Mesendoderm (in vitro differentiated cells): ENCODE data around the gene AIG1.
A peak's percentile ranks its signal among the peaks of the same experiment; 100 is the strongest.

Experiments
- DNase-seq: peaks from one replicate; pipeline ENCODE4 v3.0.0; 2013
- H2AK5ac ChIP-seq: 2 replicates; pipeline ENCODE4 v1.6.1; 2013; ENCODE audit warnings: low read length, inconsistent platforms
- H2BK120ac ChIP-seq: 2 replicates; pipeline ENCODE4 v1.6.1; 2013; ENCODE audit warnings: low read depth, mild to moderate bottlenecking, low read length, moderate library complexity, mixed read lengths
- H2BK15ac ChIP-seq: replicated peaks from 2 replicates; pipeline ENCODE4 v1.6.1; 2013; ENCODE audit warnings: low read depth, mild to moderate bottlenecking, moderate library complexity
- H2BK5ac ChIP-seq: 2 replicates; pipeline ENCODE4 v1.6.1; 2013; ENCODE audit warnings: low read length, inconsistent platforms
- H3K18ac ChIP-seq: 2 replicates; pipeline ENCODE4 v1.6.1; 2013; ENCODE audit warnings: mild to moderate bottlenecking, low read length, mixed read lengths
- H3K23ac ChIP-seq: one replicate; pipeline ENCODE4 v1.6.1; 2013; ENCODE audit warnings: low read length
- H3K27ac ChIP-seq: 2 replicates; pipeline ENCODE4 v1.5.1; 2013; ENCODE audit warnings: low read depth, mild to moderate bottlenecking, inconsistent platforms, low read length, moderate library complexity
- H3K27me3 ChIP-seq: 2 replicates; pipeline ENCODE4 v1.6.1; 2013; ENCODE audit warnings: low read length, control low read depth, mild to moderate bottlenecking, inconsistent platforms; ENCODE audit not compliant: insufficient read depth, poor library complexity
- H3K36me3 ChIP-seq: 2 replicates; pipeline ENCODE4 v1.6.1; 2013; ENCODE audit warnings: low read length, inconsistent platforms; ENCODE audit not compliant: control insufficient read depth, insufficient read depth
- H3K4ac ChIP-seq: one replicate; pipeline ENCODE4 v1.6.1; 2013; ENCODE audit warnings: low read depth, mild to moderate bottlenecking, low read length, moderate library complexity
- H3K4me1 ChIP-seq: 2 replicates; pipeline ENCODE4 v1.6.1; 2013; ENCODE audit warnings: low read depth, low read length, inconsistent platforms; ENCODE audit not compliant: control insufficient read depth
- H3K4me2 ChIP-seq: 2 replicates; pipeline ENCODE4 v1.6.1; 2013; ENCODE audit warnings: low read length
- H3K4me3 ChIP-seq: 2 replicates; pipeline ENCODE4 v1.5.1; 2013; ENCODE audit warnings: mild to moderate bottlenecking, low read length
- H3K56ac ChIP-seq: one replicate; pipeline ENCODE4 v1.6.1; 2013; ENCODE audit warnings: low read length
- H3K79me1 ChIP-seq: 2 replicates; pipeline ENCODE4 v1.6.1; 2013; ENCODE audit warnings: low read length, inconsistent platforms
- H3K79me2 ChIP-seq: 2 replicates; pipeline ENCODE4 v1.6.1; 2013; ENCODE audit warnings: mild to moderate bottlenecking, low read length; ENCODE audit not compliant: control insufficient read depth, insufficient read depth
- H3K9ac ChIP-seq: 2 replicates; pipeline ENCODE4 v1.6.1; 2013; ENCODE audit warnings: low read length, inconsistent platforms
- H4K5ac ChIP-seq: one replicate; pipeline ENCODE4 v1.6.1; 2013; ENCODE audit warnings: low read length
- H4K8ac ChIP-seq: one replicate; pipeline ENCODE4 v1.6.1; 2013; ENCODE audit warnings: low read depth, mild to moderate bottlenecking, control low read depth, low read length, moderate library complexity
- WGBS: extraction: QIAGEN DNeasy Blood & Tissue Kit; methylation state at CpG from one replicate; pipeline ENCODE4 v1.1.7; 2013; ENCODE audit warnings: low lambda C conversion rate, missing lambda C conversion rate; ENCODE audit not compliant: insufficient coverage; ENCODE audit errors: extremely low coverage; 5-methylcytosine and 5-hydroxymethylcytosine counted together

AIG1 gene

DNA sequence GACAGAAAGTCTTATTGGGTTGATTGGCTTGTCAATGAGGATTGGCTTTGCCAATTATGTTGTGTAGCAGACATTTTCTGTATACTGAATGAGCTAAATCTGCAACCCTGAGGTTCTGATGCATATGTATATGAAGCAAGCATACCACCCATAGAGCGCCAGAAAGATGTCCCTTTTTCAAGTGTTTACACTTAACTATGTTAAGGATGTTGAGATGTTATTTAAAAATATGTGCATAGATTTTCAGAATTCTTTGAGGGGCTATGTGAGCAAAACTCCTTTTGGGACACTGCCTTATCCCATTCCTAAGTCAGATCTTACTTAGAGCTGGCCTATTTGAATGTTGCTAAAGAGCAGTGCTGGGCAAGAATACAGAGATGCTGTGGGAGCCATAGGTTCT is 1.9 kb downstream of the AIG1 start:
- peak; percentile 30 for DNase-seq
- no peak overlapping the region for H3K4me3 ChIP-seq
- H3K9ac ChIP-seq, result no peak overlapping the region
- H2AK5ac ChIP-seq, result no peak overlapping the region
- H2BK5ac ChIP-seq, result no peak overlapping the region
- H3K79me2 ChIP-seq, result no peaks in the 10 kb centered on the region
- no peak overlapping the region for H3K4ac ChIP-seq
- no peak overlapping the region for H2BK15ac ChIP-seq
- no peak overlapping the region for H3K23ac ChIP-seq
- WGBS, result no CpG with 5 or more reads among the region's 1 CpG
- no peak overlapping the region for H4K5ac ChIP-seq
- H3K4me2 ChIP-seq, result no peak overlapping the region
- no peak overlapping the region for H3K56ac ChIP-seq
- H3K27ac ChIP-seq, result no peak overlapping the region
- H3K27me3 ChIP-seq, result no peaks in the 10 kb centered on the region
- no peaks in the 10 kb centered on the region for H3K79me1 ChIP-seq
- no peak overlapping the region for H2BK120ac ChIP-seq
- H3K36me3 ChIP-seq, result no peaks in the 10 kb centered on the region
- H3K4me1 ChIP-seq, result no peaks in the 10 kb centered on the region
- H3K18ac ChIP-seq, result no peak overlapping the region
- H4K8ac ChIP-seq, result no peak overlapping the region

- H3K4ac ChIP-seq, result no peak overlapping the region
- no peak overlapping the region for H2AK5ac ChIP-seq
- H3K4me2 ChIP-seq, result no peak overlapping the region
- no peak overlapping the region for H3K9ac ChIP-seq
- H3K4me1 ChIP-seq, result no peaks in the 10 kb centered on the region
- H3K27me3 ChIP-seq, result no peaks in the 10 kb centered on the region
- no peak overlapping the region for H4K8ac ChIP-seq
- no peak overlapping the region for H2BK120ac ChIP-seq
- H3K4me3 ChIP-seq, result no peak overlapping the region
- H3K27ac ChIP-seq, result no peak overlapping the region
- no peak overlapping the region for H2BK5ac ChIP-seq
- no peaks in the 10 kb centered on the region for H3K79me1 ChIP-seq
- no peak overlapping the region for H3K56ac ChIP-seq
- no peak overlapping the region for H3K18ac ChIP-seq
- no peak overlapping the region for H2BK15ac ChIP-seq
- H4K5ac ChIP-seq, result no peak overlapping the region
- no peaks in the 10 kb centered on the region for H3K36me3 ChIP-seq
- DNase-seq, result no peak
- no peaks in the 10 kb centered on the region for H3K79me2 ChIP-seq
- no peak overlapping the region for H3K23ac ChIP-seq
These were observed 2.9 kb downstream of the AIG1 start for GRCh38 chr6:143063631-143064030.

DNA sequence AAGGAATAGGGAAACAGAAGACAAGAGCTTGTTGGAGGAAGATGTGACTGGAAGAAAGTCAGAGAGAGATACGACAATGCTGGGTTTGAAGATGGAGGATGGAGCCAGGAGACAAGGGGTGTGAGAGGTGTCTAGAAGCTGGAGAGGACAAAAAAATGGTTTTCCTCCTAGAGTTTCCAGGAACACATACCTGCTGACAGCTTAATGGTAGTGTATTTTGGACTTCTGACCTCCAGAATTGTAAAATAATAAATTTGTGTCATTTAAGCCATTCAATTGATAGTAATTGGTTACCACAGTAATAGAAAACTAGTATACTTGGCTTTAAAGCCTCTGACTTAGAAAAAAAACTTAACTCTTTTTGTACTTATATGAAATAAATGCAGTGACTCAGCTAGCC is 3.6 kb downstream of the AIG1 start:
- H4K8ac ChIP-seq, result no peak overlapping the region
- no peak overlapping the region for H2AK5ac ChIP-seq
- H3K23ac ChIP-seq, result no peak overlapping the region
- no peak overlapping the region for H3K56ac ChIP-seq
- no peak overlapping the region for H2BK15ac ChIP-seq
- no peak overlapping the region for H2BK5ac ChIP-seq
- no peaks in the 10 kb centered on the region for H3K4me1 ChIP-seq
- H3K4ac ChIP-seq, result no peak overlapping the region
- no peaks in the 10 kb centered on the region for H3K79me2 ChIP-seq
- H3K79me1 ChIP-seq, result no peaks in the 10 kb centered on the region
- no peak for DNase-seq
- no peak overlapping the region for H3K18ac ChIP-seq
- no peak overlapping the region for H4K5ac ChIP-seq
- H2BK120ac ChIP-seq, result no peak overlapping the region
- WGBS, result no CpG with 5 or more reads among the region's 1 CpG
- no peaks in the 10 kb centered on the region for H3K27me3 ChIP-seq
- H3K36me3 ChIP-seq, result no peaks in the 10 kb centered on the region
- no peak overlapping the region for H3K27ac ChIP-seq
- H3K4me2 ChIP-seq, result no peak overlapping the region
- no peak overlapping the region for H3K4me3 ChIP-seq
- no peak overlapping the region for H3K9ac ChIP-seq

DNA sequence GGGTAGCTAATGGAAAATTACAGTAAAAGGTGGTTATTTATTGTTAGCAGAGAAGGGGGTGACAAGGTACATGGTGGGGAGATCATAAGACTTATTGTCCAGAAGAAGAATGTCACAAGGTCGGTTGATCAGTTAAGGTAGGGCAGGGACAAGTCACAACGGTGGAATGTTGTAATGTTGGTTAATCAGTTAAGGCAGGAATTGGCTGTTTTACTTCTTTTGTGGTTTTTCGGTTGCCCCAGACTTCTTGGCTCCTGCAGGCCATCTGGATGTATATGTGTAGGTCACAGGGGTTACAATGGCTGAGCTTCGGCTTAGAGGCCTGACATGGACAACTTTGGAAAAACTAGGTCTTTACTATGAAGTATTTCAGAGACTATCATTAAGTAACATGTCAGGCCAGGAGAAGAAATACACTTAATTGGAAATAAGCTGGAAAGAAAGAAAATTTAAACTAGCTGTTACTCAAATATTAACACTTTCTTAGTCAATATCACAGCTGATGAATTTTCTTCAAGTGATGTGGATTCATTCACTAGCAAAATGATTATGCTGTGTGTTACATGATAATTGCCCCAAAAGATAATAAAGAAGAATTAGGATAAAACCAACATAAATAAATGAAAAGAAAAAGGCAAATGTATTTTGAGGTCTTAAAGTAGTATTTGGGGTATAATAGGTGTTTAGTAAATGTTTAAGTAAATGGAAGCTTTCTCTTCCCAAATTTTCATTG is 4.4 kb downstream of the AIG1 start:
- no peak overlapping the region for H3K23ac ChIP-seq
- H3K27me3 ChIP-seq, result no peaks in the 10 kb centered on the region
- no peak overlapping the region for H3K18ac ChIP-seq
- DNase-seq, result no peak
- H4K8ac ChIP-seq, result no peak overlapping the region
- H3K79me1 ChIP-seq, result no peaks in the 10 kb centered on the region
- H2BK15ac ChIP-seq, result no peak overlapping the region
- no CpG with 5 or more reads among the region's 4 CpGs for WGBS
- no peak overlapping the region for H3K4me2 ChIP-seq
- H3K36me3 ChIP-seq, result no peaks in the 10 kb centered on the region
- no peaks in the 10 kb centered on the region for H3K4me1 ChIP-seq
- no peak overlapping the region for H2BK120ac ChIP-seq
- no peaks in the 10 kb centered on the region for H3K79me2 ChIP-seq
- no peak overlapping the region for H4K5ac ChIP-seq
- no peak overlapping the region for H2AK5ac ChIP-seq
- no peak overlapping the region for H2BK5ac ChIP-seq
- no peak overlapping the region for H3K27ac ChIP-seq
- no peak overlapping the region for H3K4me3 ChIP-seq
- H3K4ac ChIP-seq, result no peak overlapping the region
- H3K56ac ChIP-seq, result no peak overlapping the region
- no peak overlapping the region for H3K9ac ChIP-seq

GRCh38 chr6:143068001-143068400 is 7.3 kb downstream of the AIG1 start:
- Histone ChIP-seq H3K9ac (no peak overlapping the region), H3K79me2 (no peaks in the 10 kb centered on the region), H4K8ac (no peak overlapping the region), H3K4me2 (no peak overlapping the region), H3K4me1 (no peaks in the 10 kb centered on the region), H3K23ac (no peak overlapping the region), H3K4me3 (no peak overlapping the region), H3K18ac (no peak overlapping the region), H3K27me3 (no peaks in the 10 kb centered on the region), H4K5ac (no peak overlapping the region), H3K56ac (no peak overlapping the region), H3K36me3 (no peaks in the 10 kb centered on the region), H2BK5ac (no peak overlapping the region), H2BK120ac (no peak overlapping the region), H3K79me1 (no peaks in the 10 kb centered on the region), H3K27ac (no peak overlapping the region), H3K4ac (no peak overlapping the region), H2AK5ac (no peak overlapping the region), H2BK15ac (no peak overlapping the region)
- no peak for DNase-seq
- no CpG with 5 or more reads among the region's 1 CpG for WGBS

DNA sequence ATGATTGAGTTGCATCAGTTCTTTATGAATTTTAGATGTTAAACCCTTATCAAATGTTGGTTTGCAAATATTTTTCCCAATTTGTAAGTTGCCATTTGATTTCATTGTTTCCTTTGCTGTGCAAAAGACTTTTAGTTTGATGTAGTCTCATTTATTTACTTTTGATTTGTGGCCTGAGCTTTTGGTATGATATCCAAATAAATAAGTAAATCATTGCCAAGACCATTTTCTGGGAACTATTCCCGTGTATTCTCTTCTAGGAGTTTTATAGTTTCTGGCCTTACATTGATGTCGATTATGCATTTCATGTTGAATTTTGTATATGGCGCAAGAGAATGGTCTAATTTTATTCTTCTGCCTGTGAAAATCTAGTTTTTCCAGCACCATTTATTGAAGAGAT is 13.4 kb downstream of the AIG1 start:
- Histone ChIP-seq H3K27me3 (no peaks in the 10 kb centered on the region), H3K4me1 (no peaks in the 10 kb centered on the region), H3K27ac (no peak overlapping the region), H3K4ac (no peak overlapping the region), H3K79me1 (no peaks in the 10 kb centered on the region), H2BK5ac (no peak overlapping the region), H3K56ac (no peak overlapping the region), H3K36me3 (no peaks in the 10 kb centered on the region), H2BK15ac (no peak overlapping the region), H3K18ac (no peak overlapping the region), H3K79me2 (no peaks in the 10 kb centered on the region), H3K9ac (no peak overlapping the region), H4K5ac (no peak overlapping the region), H2BK120ac (no peak overlapping the region), H4K8ac (no peak overlapping the region), H3K23ac (no peak overlapping the region), H3K4me3 (no peak overlapping the region), H2AK5ac (no peak overlapping the region), H3K4me2 (no peak overlapping the region)
- no CpG with 5 or more reads among the region's 3 CpGs for WGBS
- DNase-seq, result no peak
